ENCODE results near the gene CD180. TPM values are rescaled to one million over a fixed set of nuclear protein-coding genes. Genes with fewer than 3 reads are reported as not detected.

CD180 gene
- total RNA-seq, 4 donors from 2014 or later, result 1.2 to 9.2 (median 2.5) TPM

GRCh38 chr5:67152400-67152799 lies 44.2 kb downstream of the CD180 start:
- DNase-seq (ENCODE audit: low spot score), result no peak
- no peak for ATAC-seq (ENCODE audit: low FRiP score)
- no peak for TF ChIP-seq CTCF (IDR thresholded peaks at IDR 0.05)

GRCh38 chr5:67149951-67150523 lies 46.6 kb downstream of the CD180 start:
- no peak for DNase-seq (ENCODE audit: low spot score)
- TF ChIP-seq CTCF (IDR thresholded peaks at IDR 0.05), result no peak
- ATAC-seq (ENCODE audit: low FRiP score), result no peak

- DNase-seq (ENCODE audit: low spot score), result no peak
- no peak for ATAC-seq (ENCODE audit: low FRiP score)
- no peak for TF ChIP-seq CTCF (IDR thresholded peaks at IDR 0.05)
Measured at GRCh38 chr5:67149057-67149950, 47.3 kb downstream of the CD180 start.

GRCh38 chr5:67147760-67148159 lies 48.8 kb downstream of the CD180 start:
- DNase-seq (ENCODE audit: low spot score) (no peak), ATAC-seq (ENCODE audit: low FRiP score) (no peak)
- no peak for TF ChIP-seq CTCF (IDR thresholded peaks at IDR 0.05)

- no peak for TF ChIP-seq CTCF (IDR thresholded peaks at IDR 0.05)
- no peak for DNase-seq (ENCODE audit: low spot score)
- no peak for ATAC-seq (ENCODE audit: low FRiP score)
Measured at GRCh38 chr5:67146981-67147380, 49.6 kb downstream of the CD180 start.

- no peak for TF ChIP-seq CTCF (IDR thresholded peaks at IDR 0.05)
- DNase-seq (ENCODE audit: low spot score) (no peak), ATAC-seq (ENCODE audit: low FRiP score) (no peak)
Measured at GRCh38 chr5:67146574-67146973, 50.0 kb downstream of the CD180 start.
